ENCODE measurements around the gene SH3GL1.

DNA sequence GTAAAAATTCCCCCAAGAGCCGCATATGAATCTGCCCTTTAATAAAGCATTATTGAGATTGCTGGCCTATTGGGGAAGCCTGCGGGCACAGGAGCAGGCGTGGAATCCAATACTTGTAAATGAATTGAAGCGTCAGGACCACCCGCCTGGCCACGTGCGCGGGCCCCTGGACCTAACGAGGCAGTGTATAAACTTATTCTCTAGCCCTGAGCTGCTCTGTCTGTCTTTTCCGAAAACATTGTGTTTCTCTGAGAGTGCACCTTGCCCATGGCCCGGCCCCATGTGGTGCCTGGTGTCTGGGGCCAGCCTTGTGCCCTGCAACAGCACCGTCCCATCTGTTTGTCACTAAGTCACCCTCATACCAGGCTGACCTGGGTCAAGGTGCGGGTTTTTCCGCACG, 42.8 kb upstream of the SH3GL1 start:
- TF ChIP-seq, protein P1, sequence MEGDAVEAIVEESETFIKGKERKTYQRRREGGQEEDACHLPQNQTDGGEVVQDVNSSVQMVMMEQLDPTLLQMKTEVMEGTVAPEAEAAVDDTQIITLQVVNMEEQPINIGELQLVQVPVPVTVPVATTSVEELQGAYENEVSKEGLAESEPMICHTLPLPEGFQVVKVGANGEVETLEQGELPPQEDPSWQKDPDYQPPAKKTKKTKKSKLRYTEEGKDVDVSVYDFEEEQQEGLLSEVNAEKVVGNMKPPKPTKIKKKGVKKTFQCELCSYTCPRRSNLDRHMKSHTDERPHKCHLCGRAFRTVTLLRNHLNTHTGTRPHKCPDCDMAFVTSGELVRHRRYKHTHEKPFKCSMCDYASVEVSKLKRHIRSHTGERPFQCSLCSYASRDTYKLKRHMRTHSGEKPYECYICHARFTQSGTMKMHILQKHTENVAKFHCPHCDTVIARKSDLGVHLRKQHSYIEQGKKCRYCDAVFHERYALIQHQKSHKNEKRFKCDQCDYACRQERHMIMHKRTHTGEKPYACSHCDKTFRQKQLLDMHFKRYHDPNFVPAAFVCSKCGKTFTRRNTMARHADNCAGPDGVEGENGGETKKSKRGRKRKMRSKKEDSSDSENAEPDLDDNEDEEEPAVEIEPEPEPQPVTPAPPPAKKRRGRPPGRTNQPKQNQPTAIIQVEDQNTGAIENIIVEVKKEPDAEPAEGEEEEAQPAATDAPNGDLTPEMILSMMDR (IDR thresholded peaks at IDR 0.05; ENCODE audit: low read length), result no peak
- TF ChIP-seq EZH2 (IDR thresholded peaks at IDR 0.05; ENCODE audit: borderline replicate concordance, low read length), result no peak
